HL-60 (cell line): ENCODE measurements around the gene UBE2E1.

Experiments used
- DNase-seq, 2 experiments: peaks; one replicate each; pipeline ENCODE4 v3.0.0-alpha.2; 2010 to 2020; ENCODE audit warnings: low read depth in 1 of 2, low spot score in 1 of 2
- H3K27ac ChIP-seq: fragments of 250-450 bp; sonication (Bioruptor Pico); replicated peaks from 2 replicates; pipeline ENCODE4 v1.5.1; 2020; ENCODE audit warnings: mild to moderate bottlenecking, moderate library complexity
- H3K27me3 ChIP-seq: fragments of 250-450 bp; sonication (Bioruptor Pico); 2 replicates; pipeline ENCODE4 v1.5.1; 2021; ENCODE audit warnings: mild to moderate bottlenecking, moderate library complexity; ENCODE audit not compliant: insufficient read depth, poor library complexity, severe bottlenecking
- H3K4me3 ChIP-seq: replicated peaks from 2 replicates; pipeline ENCODE4 v1.5.1; 2011; ENCODE audit warnings: mild to moderate bottlenecking, control low read depth, low read length; ENCODE audit not compliant: insufficient read depth
- GABPA ChIP-seq: IDR thresholded peaks from 2 replicates; pipeline ENCODE4 v1.6.1; 2012; ENCODE audit warnings: low read depth
- POLR2AphosphoS5 ChIP-seq: IDR thresholded peaks from 2 replicates; pipeline ENCODE4 v1.6.1; 2012; ENCODE audit warnings: low read depth
- SPI1 ChIP-seq: IDR thresholded peaks from 2 replicates; pipeline ENCODE4 v1.6.1; 2012; ENCODE audit warnings: low read depth, mild to moderate bottlenecking, borderline replicate concordance
- TF ChIP-seq, protein P1 (sequence below): IDR thresholded peaks from 2 replicates; pipeline ENCODE4 v1.6.1; 2012; ENCODE audit warnings: low read depth; ENCODE audit not compliant: insufficient replicate concordance
- TF ChIP-seq, protein P2 (sequence below): IDR thresholded peaks from one replicate; pipeline ENCODE4 v1.5.1; 2011; ENCODE audit warnings: low read length, control low read depth, inconsistent platforms; ENCODE audit not compliant: insufficient read depth

Gene UBE2E1

DNA sequence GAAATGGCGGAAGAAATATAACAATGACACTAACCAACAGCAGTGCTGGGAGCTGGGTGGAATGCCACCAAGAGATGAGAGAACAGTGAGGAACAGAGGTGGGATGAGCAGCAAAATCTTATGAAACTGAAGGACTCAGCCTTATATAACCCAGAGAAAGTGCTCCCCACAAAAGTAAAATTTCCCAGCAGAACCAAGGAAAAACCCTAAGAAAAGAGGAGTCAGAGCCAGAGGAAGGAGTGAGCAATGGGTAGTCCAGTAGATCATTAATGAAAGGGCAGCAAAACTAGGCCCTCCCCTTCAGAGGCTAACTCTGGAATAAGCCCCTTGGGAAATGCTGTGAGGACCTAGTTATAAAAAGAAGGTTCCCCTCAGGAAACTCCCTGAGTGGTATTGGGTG is 24.7 kb upstream of the UBE2E1 start:
- TF ChIP-seq, protein P1, sequence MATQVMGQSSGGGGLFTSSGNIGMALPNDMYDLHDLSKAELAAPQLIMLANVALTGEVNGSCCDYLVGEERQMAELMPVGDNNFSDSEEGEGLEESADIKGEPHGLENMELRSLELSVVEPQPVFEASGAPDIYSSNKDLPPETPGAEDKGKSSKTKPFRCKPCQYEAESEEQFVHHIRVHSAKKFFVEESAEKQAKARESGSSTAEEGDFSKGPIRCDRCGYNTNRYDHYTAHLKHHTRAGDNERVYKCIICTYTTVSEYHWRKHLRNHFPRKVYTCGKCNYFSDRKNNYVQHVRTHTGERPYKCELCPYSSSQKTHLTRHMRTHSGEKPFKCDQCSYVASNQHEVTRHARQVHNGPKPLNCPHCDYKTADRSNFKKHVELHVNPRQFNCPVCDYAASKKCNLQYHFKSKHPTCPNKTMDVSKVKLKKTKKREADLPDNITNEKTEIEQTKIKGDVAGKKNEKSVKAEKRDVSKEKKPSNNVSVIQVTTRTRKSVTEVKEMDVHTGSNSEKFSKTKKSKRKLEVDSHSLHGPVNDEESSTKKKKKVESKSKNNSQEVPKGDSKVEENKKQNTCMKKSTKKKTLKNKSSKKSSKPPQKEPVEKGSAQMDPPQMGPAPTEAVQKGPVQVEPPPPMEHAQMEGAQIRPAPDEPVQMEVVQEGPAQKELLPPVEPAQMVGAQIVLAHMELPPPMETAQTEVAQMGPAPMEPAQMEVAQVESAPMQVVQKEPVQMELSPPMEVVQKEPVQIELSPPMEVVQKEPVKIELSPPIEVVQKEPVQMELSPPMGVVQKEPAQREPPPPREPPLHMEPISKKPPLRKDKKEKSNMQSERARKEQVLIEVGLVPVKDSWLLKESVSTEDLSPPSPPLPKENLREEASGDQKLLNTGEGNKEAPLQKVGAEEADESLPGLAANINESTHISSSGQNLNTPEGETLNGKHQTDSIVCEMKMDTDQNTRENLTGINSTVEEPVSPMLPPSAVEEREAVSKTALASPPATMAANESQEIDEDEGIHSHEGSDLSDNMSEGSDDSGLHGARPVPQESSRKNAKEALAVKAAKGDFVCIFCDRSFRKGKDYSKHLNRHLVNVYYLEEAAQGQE = no peak
- TF ChIP-seq GABPA (no peak), POLR2AphosphoS5 (no peak), SPI1 (no peak)
- TF ChIP-seq, protein P2, sequence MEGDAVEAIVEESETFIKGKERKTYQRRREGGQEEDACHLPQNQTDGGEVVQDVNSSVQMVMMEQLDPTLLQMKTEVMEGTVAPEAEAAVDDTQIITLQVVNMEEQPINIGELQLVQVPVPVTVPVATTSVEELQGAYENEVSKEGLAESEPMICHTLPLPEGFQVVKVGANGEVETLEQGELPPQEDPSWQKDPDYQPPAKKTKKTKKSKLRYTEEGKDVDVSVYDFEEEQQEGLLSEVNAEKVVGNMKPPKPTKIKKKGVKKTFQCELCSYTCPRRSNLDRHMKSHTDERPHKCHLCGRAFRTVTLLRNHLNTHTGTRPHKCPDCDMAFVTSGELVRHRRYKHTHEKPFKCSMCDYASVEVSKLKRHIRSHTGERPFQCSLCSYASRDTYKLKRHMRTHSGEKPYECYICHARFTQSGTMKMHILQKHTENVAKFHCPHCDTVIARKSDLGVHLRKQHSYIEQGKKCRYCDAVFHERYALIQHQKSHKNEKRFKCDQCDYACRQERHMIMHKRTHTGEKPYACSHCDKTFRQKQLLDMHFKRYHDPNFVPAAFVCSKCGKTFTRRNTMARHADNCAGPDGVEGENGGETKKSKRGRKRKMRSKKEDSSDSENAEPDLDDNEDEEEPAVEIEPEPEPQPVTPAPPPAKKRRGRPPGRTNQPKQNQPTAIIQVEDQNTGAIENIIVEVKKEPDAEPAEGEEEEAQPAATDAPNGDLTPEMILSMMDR = no peak
- H3K27ac ChIP-seq = no peak overlapping the region
- H3K4me3 ChIP-seq = no peak overlapping the region
- H3K27me3 ChIP-seq = no peaks in the 10 kb centered on the region
- no peak for DNase-seq

DNA sequence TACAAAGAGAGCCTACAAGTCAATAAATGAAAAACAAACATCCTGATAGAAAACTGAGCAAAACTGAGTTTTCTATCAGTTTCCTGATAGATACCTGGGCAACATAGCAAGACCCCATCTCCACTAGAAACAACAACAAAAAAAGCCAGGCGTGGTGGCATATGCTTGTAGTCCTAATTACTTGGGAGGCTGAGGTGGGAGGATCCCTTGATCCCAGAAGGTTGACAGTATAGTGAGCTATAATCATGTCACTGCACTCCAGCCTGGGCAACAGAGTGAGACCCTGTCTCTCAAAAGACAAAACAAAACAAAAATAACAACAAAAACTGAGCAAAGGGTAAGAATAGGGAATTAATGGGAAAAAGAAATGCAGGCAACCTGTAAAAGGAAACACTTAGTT is 23.9 kb upstream of the UBE2E1 start:
- TF ChIP-seq GABPA (no peak), POLR2AphosphoS5 (no peak), SPI1 (no peak)
- TF ChIP-seq, protein P2 = no peak
- TF ChIP-seq, protein P1 = no peak
- Histone ChIP-seq H3K27ac (no peak overlapping the region), H3K27me3 (no peaks in the 10 kb centered on the region), H3K4me3 (no peak overlapping the region)
- DNase-seq = no peak

DNA sequence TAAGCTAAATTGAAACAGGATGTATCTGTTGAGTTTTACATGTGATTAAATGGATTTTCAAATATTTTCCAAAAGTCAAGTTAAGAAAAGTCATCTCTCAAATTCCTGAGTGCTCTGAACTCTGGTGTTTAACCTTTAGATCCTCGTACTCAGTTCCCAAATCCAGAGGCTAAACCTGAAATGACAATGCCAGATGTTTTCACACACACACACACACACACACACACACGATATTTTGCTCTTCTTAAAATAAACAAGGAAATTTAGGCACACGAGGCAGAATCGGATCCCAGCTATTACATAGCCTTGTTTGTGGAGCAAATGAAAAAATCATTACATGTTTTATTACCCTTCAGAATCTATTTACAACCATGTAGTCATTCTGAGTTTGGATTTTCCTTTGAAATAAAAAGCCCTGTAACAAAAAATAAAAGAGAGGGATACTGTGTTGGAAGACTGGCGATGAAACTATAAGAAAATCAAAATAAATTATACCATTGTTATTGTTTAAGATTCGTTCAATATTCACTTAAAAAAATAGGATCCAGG is 20.6 kb upstream of the UBE2E1 start:
- DNase-seq = no peak
- TF ChIP-seq GABPA (no peak), SPI1 (no peak), POLR2AphosphoS5 (no peak)
- TF ChIP-seq, protein P2 = no peak
- TF ChIP-seq, protein P1 = no peak
- Histone ChIP-seq H3K4me3 (no peak overlapping the region), H3K27me3 (no peaks in the 10 kb centered on the region), H3K27ac (no peak overlapping the region)
